ENCODE results near the gene CA10. TPM values are rescaled to one million over a fixed set of nuclear protein-coding genes. Genes with fewer than 3 reads are reported as not detected.

CA10 gene
- total RNA-seq: not detected in 2 replicates

DNA sequence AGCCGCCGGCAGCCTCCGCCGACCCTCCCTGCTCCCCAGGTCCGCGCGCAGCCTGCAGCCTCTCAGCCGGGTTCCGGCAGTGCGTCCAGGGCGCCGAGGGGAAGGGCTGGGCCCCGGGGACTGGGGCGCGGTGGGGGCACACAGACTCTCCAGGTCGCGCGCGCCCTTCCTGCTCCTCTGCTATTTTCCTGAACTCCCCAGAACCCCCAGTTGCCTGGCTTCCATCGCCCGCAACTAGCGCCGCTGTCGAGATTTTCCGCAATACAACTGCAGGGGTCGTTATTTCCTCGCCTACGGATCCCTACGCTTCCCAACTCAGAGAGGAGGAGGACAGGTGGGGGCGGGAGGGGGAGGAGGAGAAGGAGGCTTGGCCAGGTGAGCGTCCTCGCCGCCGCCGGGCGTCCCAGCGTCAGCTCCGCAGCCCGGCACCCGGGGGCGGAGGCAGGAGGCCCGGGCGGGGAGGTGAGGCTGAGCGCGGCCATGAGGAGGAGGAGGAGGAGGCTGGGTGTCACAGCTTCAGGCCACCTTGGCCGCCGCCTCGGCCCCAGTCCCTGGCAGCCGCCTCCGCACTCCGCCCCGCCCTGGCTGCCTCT is at the start of gene CA10:
Gene CA10 (minus strand): TSS at position 265 of the 593 bp plus-strand sequence.
- DNase-seq: no peak

- no peak for DNase-seq
Observed at GRCh38 chr17:52207796-52208195, 49.3 kb upstream of the CA10 start.

- DNase-seq: no peak
Observed at GRCh38 chr17:52202520-52203080, 44.1 kb upstream of the CA10 start.

- DNase-seq: no peak
Observed at GRCh38 chr17:52201767-52202519, 43.4 kb upstream of the CA10 start.

DNA sequence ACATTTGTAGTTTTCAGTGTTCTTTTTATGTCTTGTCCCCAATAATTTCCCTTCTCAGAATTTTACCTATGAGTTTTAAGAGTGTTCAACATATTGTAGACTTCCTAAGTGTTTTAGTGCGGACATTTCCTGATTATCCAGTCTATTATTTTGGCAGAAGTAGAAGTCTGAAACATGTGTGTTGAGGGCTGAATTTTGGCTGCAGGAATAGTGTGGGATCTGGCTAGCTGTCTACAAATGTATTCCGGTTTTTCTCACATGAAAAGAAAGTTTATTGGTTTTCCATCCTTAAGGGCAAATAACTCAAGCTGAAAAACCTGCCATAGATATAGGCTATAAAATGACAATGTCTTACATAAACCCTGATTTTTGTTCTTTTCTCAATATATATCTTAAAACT is 33.0 kb upstream of the CA10 start:
- no peak for DNase-seq

- DNase-seq: no peak
Observed at GRCh38 chr17:52181782-52182181, 23.3 kb upstream of the CA10 start.

DNA sequence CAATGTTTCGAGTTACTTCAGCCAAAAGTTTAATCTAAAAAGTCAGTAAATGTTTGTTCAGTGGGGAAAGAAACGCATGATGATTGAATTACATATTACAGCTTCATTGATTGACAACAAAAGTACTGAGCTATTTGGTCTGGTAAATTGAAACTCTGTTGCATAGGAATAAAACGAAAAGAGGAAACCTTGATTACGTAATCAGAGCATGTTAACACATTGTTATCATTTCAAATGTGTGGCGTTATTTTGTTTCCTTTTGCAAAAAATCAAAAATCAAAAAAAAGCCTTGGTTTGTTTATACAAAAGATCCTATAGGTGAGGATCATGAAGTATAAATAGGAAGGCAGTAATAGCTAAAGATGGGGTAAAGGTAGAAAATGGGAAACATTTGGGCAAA is 19.5 kb upstream of the CA10 start:
- no peak for DNase-seq

DNA sequence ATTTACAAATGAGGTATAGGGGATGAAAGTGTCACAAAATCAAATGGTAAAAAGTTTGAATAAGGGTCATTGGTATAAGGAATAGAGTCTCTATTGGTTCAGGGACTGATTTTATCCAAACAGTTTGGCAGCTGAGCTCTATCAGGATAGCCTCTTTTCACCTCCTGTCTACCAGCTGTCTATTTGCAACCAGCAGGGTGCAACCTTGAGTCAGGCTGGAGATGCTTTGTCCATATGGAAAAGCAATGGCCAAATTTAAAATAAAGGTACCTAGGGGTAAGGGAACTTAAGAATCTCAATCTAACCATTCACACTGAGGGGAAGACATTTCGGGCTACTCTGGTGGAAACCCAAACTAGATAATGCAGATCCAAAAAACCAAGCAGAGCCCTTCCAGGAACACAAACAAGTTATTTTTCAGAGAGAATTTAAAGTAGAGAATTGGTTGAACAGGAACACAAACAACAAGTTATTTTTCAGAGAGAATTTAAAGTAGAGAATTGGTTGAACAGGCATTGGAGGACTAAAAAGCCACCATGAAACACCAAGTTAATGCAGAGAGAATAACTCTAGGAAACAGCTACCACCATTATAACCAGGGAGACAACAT is 12.6 kb upstream of the CA10 start:
- DNase-seq: no peak

- DNase-seq: no peak
Observed at GRCh38 chr17:52160136-52160567, 1.6 kb upstream of the CA10 start.

GRCh38 chr17:52159246-52160135 is 977 bp upstream of the CA10 start:
- no peak for DNase-seq

- no peak for DNase-seq
Observed at GRCh38 chr17:52157603-52158449, 688 bp downstream of the CA10 start.

DNA sequence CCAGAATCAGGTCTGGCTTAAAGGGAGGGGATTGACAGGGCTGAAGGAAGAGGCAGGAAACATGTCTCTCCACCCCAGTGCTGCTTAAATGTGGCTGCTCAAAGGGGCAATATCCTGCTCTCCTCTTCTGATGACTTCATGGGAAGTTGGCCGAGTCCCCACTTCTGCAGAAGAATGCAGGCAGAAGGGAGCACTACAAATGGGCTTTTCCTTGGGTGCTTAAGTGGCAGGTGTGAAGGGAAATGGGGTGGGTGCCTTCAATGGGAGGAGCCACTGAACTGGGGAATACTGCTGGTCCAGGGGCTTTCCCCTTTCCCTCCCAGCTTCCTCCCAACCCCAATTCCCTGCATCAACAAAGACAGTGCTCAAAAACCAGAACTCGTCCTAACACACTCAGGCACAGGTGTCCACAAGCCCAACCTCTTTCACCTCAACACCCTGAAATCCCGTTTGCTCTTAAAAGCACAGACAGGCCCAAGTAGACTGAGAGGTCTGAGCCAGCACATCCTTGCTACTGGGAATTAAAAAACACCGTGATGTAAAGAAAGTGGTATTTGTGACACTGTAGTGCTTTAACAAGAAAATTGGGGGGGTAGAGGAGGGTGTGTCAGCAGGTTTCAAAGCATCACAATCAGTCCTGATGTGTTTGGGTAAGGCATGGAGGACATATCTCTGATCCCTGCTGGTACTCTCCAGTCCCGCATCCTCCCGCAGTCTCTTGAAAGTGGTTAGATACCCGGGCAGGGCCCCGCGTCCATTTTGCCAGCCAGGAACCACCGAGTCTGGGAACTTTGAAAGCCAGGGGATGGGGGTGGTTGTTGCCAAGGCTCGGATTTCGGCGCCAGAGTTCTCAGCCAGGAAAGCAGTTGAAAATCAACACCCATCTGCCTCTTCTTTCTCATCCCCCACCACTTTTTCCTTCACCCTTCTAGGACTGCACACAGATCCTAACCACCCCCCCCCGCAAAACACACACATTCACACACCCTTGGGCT is 1.6 kb downstream of the CA10 start:
- no peak for DNase-seq

DNA sequence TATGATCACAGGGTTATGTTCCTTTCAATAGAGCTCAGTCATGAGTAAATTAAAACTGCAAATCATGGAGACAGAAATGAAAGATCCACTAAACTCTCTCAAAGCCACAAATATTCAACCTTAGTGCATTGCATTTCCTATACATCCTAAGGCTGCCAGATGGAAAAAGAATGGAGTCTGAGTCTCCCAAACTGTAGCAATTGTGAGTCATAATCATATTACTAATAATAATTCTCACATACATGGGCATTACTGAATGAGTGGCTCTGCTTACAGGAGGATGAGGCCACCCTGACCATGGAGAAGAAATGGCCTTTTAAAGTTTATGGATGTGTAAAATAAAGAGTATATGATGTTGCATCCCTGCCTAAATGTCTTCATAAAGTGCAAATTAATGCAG is 3.2 kb downstream of the CA10 start:
- DNase-seq: no peak

DNA sequence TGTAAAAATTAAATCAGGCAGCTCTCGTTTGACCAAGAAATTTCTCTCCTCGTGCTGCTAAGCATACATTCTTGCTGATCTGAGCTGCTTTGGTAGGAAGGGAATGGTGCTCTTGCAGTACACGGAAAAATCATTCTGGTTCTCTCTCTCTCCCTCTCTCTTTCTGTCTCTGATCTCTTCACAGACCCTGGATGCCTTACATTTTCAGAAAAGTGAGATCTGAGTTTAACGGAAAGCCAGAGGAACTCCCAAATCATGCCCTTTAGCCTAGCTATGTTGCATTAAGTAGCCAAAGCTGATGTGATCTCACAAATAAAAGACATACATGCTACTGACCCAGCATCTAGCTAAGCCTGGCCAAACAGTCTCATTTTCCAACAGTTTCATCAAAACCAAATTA is 4.0 kb downstream of the CA10 start:
- no peak for DNase-seq

DNA sequence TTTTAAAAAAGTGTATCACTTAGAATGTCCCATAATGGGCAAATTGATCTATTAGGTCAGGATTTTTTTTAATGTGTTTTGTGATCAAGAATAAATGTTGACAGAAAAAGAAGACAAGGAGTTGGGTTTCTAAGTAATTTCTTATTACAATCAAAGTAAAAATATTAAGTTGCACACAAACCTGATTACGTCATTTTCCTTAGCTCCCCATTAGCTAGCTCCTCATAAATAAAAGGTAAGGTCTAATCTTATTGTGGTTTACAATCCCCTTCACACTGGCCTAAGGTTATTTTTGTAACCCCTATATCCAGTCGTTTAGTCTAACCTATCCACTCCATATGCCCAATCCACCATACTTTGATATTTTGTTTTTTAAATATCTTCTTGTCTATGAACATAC is 7.6 kb downstream of the CA10 start:
- DNase-seq: no peak

DNA sequence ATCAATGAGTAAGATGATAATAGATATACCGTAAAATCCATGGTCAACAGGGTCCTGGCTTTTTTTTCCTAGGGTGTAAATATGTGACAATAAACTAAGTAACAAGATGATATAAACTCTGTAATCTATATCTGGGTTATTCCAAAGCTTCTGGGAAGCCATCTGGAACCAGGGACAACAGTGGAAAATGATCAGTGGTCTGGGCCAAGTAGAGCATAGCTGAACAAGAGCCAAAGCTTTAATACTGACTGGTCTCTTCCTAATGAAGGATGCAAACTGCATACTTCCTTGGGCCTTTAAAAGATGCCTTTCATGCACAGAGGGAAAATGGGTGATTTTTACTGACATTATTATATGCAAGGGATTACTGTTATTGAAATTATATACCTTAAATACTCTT is 8.9 kb downstream of the CA10 start:
- DNase-seq: no peak

GRCh38 chr17:52148969-52149351 is 9.6 kb downstream of the CA10 start:
- DNase-seq: peak; percentile 1

DNA sequence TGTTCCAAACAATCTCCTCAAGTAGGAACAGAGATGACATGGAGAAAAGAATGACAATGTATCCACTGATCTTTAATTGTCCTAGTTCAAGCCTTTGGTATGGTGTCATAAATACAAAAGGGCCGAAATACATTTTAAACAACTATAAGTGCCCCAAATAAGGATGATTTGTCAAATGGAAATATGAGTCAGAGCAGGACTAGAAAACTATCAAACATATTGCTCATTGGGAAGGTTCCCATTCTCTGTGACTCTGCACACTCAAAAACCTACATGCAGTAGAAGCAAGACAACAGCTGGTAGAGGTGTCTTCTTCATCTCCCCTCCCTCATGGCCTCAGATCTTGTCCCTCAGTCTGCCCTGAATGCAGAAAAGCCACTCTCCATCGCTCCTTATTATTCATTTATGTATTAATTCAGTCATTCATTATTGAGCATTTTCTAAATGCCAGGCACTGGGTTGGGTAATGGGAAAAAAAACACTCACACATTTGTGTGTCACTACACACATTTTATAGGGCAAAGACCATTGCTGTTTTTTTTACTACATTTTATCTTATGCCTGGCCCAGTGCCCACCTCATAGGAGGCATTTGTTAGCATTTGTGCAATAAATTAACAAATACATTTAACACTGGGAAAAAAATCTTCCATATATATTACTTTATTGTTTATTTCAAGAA is 10.1 kb downstream of the CA10 start:
- DNase-seq: no peak

- no peak for DNase-seq
Observed at GRCh38 chr17:52147872-52148271, 10.6 kb downstream of the CA10 start.

GRCh38 chr17:52147431-52147830 is 11.1 kb downstream of the CA10 start:
- no peak for DNase-seq

Data from dermis blood vessel endothelial cell (primary cell).